Activated CD4-positive, alpha-beta T cell treated with anti-CD3 and anti-CD28 coated beads, Interleukin-2, amount 10 ng/mL, durations not matched to agents 24 days and 14 days (primary cell): ENCODE measurements around the gene AGBL4. TPM values are rescaled to one million over a fixed set of nuclear protein-coding genes. Genes with fewer than 3 reads are reported as not detected.
A peak's percentile ranks its signal among the peaks of the same experiment; 100 is the strongest.

Experiments
- DNase-seq: peaks from one replicate; pipeline ENCODE4 v3.0.0; 2022
- H3K27ac Mint-ChIP-seq: one replicate; pipeline ENCODE4 v1.8.0; 2022; ENCODE audit warnings: mild to moderate bottlenecking, mixed read lengths
- H3K27me3 Mint-ChIP-seq: one replicate; pipeline ENCODE4 v1.8.0; 2022; ENCODE audit warnings: mixed read lengths
- H3K36me3 Mint-ChIP-seq: one replicate; pipeline ENCODE4 v1.8.0; 2022; ENCODE audit warnings: low read depth, mild to moderate bottlenecking, mixed read lengths
- H3K4me1 Mint-ChIP-seq: one replicate; pipeline ENCODE4 v1.8.0; 2021; ENCODE audit warnings: mixed read lengths
- H3K4me3 Mint-ChIP-seq: one replicate; pipeline ENCODE4 v1.8.0; 2022; ENCODE audit warnings: mild to moderate bottlenecking, moderate library complexity, mixed read lengths
- H3K9me3 Mint-ChIP-seq: one replicate; pipeline ENCODE4 v1.8.0; 2021; ENCODE audit warnings: mixed read lengths
- intact Hi-C: fragments of 100-400 bp; cut with micrococcal nuclease; formaldehyde crosslinking; loops from one replicate; pipeline ENCODE4 v1.15.1; 2023
- total RNA-seq: library from RNA; stranded (reverse); gene quantifications from 2 replicates; pipeline ENCODE4 v1.2.3, GENCODE V29; 2022

The AGBL4 gene
- total RNA-seq, 1 donor from 2014 or later: not detected

- no peaks in the 10 kb centered on the region for H3K36me3 Mint-ChIP-seq
- no peak overlapping the region for H3K27ac Mint-ChIP-seq
- intact Hi-C loops: no loop called here
- H3K4me1 Mint-ChIP-seq: no peaks in the 10 kb centered on the region
- peaks cover 7% of the 10 kb centered on the region for H3K27me3 Mint-ChIP-seq
- no peak overlapping the region for H3K4me3 Mint-ChIP-seq
- DNase-seq: no peak
- no peaks in the 10 kb centered on the region for H3K9me3 Mint-ChIP-seq
These were observed 1215.3 kb downstream of the AGBL4 start for GRCh38 chr1:48808496-48808895.

DNA sequence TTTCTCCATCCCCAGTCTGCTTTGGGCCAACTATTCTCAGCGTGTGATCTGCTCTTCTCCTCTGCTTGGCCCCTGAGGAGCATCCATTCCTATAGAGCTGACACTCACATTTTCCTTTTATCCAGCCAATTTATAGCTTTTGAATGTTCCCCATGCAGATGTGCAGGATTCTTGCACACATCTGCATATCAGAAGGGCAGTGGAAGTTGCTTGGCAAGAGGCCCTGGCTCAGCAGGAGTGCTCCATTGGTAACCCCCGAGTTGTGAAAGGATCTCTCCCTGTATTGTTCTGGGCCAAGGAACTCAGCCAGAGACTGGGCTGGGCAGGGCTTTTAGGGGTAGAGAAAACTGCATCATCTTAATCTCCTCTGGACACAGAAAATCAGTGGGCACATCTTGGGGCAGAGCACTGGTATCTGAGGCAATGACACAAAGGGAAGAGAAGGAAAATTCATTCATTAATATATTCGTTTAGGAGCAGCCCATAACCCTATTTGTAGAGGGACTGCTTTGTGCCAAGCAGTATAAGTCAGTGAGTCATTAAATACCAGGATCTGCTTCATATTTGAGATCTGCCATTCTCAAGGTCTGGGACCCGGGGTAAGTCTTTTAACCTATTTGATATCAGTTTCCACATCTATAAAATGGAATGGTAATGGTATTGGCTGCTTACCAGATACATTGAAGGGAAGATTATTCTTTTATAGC, 1216.0 kb downstream of the AGBL4 start:
- no peak overlapping the region for H3K4me3 Mint-ChIP-seq
- no peak for DNase-seq
- intact Hi-C loops: no loop called here
- no peak overlapping the region for H3K27ac Mint-ChIP-seq
- H3K36me3 Mint-ChIP-seq: no peaks in the 10 kb centered on the region
- H3K27me3 Mint-ChIP-seq: peaks cover 7% of the 10 kb centered on the region
- no peaks in the 10 kb centered on the region for H3K9me3 Mint-ChIP-seq
- no peaks in the 10 kb centered on the region for H3K4me1 Mint-ChIP-seq

- H3K9me3 Mint-ChIP-seq: no peaks in the 10 kb centered on the region
- intact Hi-C loops: no loop called here
- H3K36me3 Mint-ChIP-seq: no peaks in the 10 kb centered on the region
- H3K4me1 Mint-ChIP-seq: no peaks in the 10 kb centered on the region
- H3K4me3 Mint-ChIP-seq: no peak overlapping the region
- H3K27ac Mint-ChIP-seq: no peak overlapping the region
- H3K27me3 Mint-ChIP-seq: peaks cover 20% of the 10 kb centered on the region
- no peak for DNase-seq
These were observed 1220.3 kb downstream of the AGBL4 start for GRCh38 chr1:48803474-48803873.

DNA sequence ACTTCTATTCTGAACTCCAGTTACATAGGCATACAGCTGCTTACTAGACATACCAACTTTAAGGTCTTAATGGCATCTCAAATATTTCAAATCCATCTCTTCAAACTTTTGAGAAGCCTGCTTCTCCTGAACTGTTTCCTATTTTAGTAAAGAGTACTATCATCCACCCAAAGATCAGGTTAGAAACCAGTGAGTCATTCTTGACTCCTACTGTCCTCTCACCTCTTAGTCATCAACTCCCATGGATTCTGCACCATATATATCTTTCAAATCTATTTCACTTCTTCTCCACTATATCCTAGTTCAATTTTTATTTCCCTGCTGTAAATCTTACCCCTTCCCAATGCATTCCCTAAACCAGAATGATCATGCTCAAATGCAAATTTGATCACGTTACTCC, 1228.9 kb downstream of the AGBL4 start:
- H3K4me1 Mint-ChIP-seq: peaks cover 24% of the 10 kb centered on the region
- H3K27me3 Mint-ChIP-seq: peaks cover 10% of the 10 kb centered on the region
- intact Hi-C loops: no loop called here
- no peak for DNase-seq
- H3K9me3 Mint-ChIP-seq: peaks cover 8% of the 10 kb centered on the region
- no peak overlapping the region for H3K4me3 Mint-ChIP-seq
- no peak overlapping the region for H3K27ac Mint-ChIP-seq
- H3K36me3 Mint-ChIP-seq: no peaks in the 10 kb centered on the region

- DNase-seq: no peak
- Mint-ChIP-seq H3K27ac (no peak overlapping the region), H3K9me3 (peaks cover 8% of the 10 kb centered on the region), H3K4me3 (no peak overlapping the region), H3K4me1 (peaks cover 28% of the 10 kb centered on the region), H3K27me3 (peaks cover 6% of the 10 kb centered on the region), H3K36me3 (no peaks in the 10 kb centered on the region)
- intact Hi-C loops: no loop called here
These were observed 1229.9 kb downstream of the AGBL4 start for GRCh38 chr1:48793863-48794262.

DNA sequence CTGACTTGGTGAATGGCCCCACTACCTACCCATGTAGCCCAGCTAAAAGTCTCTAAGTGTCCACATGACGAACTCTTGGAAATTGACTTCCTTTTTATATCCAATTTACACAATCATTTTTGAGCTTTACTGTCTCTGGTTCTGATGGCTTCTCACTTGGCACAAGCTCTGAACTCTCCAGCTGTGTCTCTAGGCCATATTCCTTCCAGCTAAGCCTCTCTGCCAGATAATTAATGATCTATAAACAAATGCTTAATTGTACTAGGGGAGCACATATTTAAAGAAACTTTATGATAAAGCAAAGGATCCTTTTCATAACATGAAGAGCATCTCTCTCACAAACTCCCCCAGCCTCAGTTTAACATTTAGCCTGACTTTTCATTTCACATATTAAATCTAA, 1230.8 kb downstream of the AGBL4 start:
- Mint-ChIP-seq H3K27ac (no peak overlapping the region), H3K36me3 (no peaks in the 10 kb centered on the region), H3K4me3 (no peak overlapping the region), H3K4me1 (peaks cover 30% of the 10 kb centered on the region), H3K27me3 (no peaks in the 10 kb centered on the region), H3K9me3 (peaks cover 8% of the 10 kb centered on the region)
- no peak for DNase-seq
- intact Hi-C loops: no loop called here

DNA sequence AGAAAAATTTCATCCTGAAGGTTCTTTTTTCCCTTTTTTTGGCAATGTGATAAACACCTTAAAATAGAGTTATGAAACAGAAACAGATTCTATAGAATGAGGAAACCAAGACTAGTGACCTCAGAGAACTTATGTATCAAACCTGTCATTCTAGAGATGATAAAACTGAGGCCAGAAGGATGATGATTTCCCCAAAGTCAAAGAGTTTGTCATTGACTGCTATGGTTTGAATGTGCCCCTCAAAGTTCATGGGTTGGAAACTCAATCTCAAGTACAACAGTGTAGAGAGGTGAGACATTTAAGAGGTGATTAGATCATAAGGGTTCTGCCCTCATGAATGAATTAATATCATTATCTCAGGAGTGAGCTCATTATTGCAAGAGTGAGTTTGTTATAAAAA, 1233.4 kb downstream of the AGBL4 start:
- DNase-seq: no peak
- Mint-ChIP-seq H3K36me3 (no peaks in the 10 kb centered on the region), H3K4me1 (peaks cover 35% of the 10 kb centered on the region), H3K27me3 (no peaks in the 10 kb centered on the region), H3K27ac (peak overlapping the region; percentile 82), H3K4me3 (no peak overlapping the region), H3K9me3 (peaks cover 8% of the 10 kb centered on the region)
- intact Hi-C loops: no loop called here

DNA sequence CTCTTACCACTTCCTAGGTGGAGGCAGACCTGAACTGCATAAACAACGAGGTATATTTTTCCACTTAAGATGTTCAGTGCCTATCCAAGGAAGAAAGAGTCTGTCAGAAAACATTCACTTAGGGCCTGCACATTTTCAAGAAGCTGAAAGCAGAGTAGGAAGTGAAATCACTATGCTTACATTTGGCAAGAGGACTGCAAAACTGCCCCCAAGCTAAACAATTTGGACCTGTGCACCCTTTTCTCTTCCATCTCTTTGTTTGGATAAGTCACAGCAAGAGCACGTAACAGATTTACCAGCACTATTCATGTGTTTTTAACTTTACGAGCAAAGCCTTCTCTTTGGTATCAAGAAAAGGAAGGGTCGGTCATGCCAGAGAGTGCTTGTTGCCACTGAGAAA, 1233.9 kb downstream of the AGBL4 start:
- intact Hi-C loops: no loop called here
- peak overlapping the region; percentile 82 for H3K27ac Mint-ChIP-seq
- DNase-seq: no peak
- peak overlapping the region; percentile 15 for H3K4me3 Mint-ChIP-seq
- peaks cover 34% of the 10 kb centered on the region for H3K4me1 Mint-ChIP-seq
- no peaks in the 10 kb centered on the region for H3K36me3 Mint-ChIP-seq
- H3K9me3 Mint-ChIP-seq: peaks cover 13% of the 10 kb centered on the region
- H3K27me3 Mint-ChIP-seq: no peaks in the 10 kb centered on the region

- intact Hi-C loops: loop anchor here (1.0 kb wide), 1 partner anchor 10 kb away; the partner anchor contains the start of gene BEND5
- Mint-ChIP-seq H3K27ac (peak overlapping the region; percentile 71), H3K27me3 (no peaks in the 10 kb centered on the region), H3K4me1 (peaks cover 22% of the 10 kb centered on the region), H3K36me3 (no peaks in the 10 kb centered on the region), H3K9me3 (peaks cover 7% of the 10 kb centered on the region), H3K4me3 (no peak overlapping the region)
- no peak for DNase-seq
These were observed 1237.9 kb downstream of the AGBL4 start for GRCh38 chr1:48785869-48786268.

GRCh38 chr1:48784301-48784700, 1239.5 kb downstream of the AGBL4 start:
- Mint-ChIP-seq H3K27ac (no peak overlapping the region), H3K36me3 (no peaks in the 10 kb centered on the region), H3K4me3 (no peak overlapping the region), H3K27me3 (peaks cover 1% of the 10 kb centered on the region), H3K9me3 (peaks cover 7% of the 10 kb centered on the region), H3K4me1 (peaks cover 7% of the 10 kb centered on the region)
- no peak for DNase-seq
- intact Hi-C loops: no loop called here

GRCh38 chr1:48777219-48777895, 1246.4 kb downstream of the AGBL4 start:
- intact Hi-C loops: loop anchor here (5.0 kb wide), 1 partner anchor 40 kb away; no protein-coding TSS in a partner anchor
- Mint-ChIP-seq H3K27ac (peak overlapping the region; percentile 62), H3K27me3 (peaks cover 1% of the 10 kb centered on the region), H3K4me1 (peaks cover 25% of the 10 kb centered on the region), H3K4me3 (peak overlapping the region; percentile 79), H3K36me3 (peaks cover 5% of the 10 kb centered on the region), H3K9me3 (no peaks in the 10 kb centered on the region)
- DNase-seq: no peak

- Mint-ChIP-seq H3K9me3 (no peaks in the 10 kb centered on the region), H3K27ac (peak within 1 kb of the TSS; percentile 80), H3K4me1 (peaks cover 29% of the 10 kb centered on the region), H3K36me3 (peaks cover 11% of the 10 kb centered on the region), H3K4me3 (peak within 1 kb of the TSS; percentile 85), H3K27me3 (peaks cover 1% of the 10 kb centered on the region)
- intact Hi-C loops: loop anchor here (1.0 to 5.0 kb wide), 2 partner anchors 10 to 41 kb away; no protein-coding TSS in a partner anchor
- peak; percentile 87 for DNase-seq
These were observed 1247.1 kb downstream of the AGBL4 start, which contains the start of gene BEND5 for GRCh38 chr1:48776393-48777218. Gene BEND5, minus strand, starts transcription at chr1:48776891. Its CDS starts 60 bp downstream, at chr1:48776831.

GRCh38 chr1:48775831-48776392, 1247.8 kb downstream of the AGBL4 start:
- no peaks in the 10 kb centered on the region for H3K9me3 Mint-ChIP-seq
- H3K36me3 Mint-ChIP-seq: peaks cover 14% of the 10 kb centered on the region
- intact Hi-C loops: loop anchor here (1.0 to 5.0 kb wide), 2 partner anchors 10 to 41 kb away; no protein-coding TSS in a partner anchor
- H3K27me3 Mint-ChIP-seq: peaks cover 1% of the 10 kb centered on the region
- peaks cover 30% of the 10 kb centered on the region for H3K4me1 Mint-ChIP-seq
- H3K4me3 Mint-ChIP-seq: peak overlapping the region; percentile 85
- peak; percentile 61 for DNase-seq
- H3K27ac Mint-ChIP-seq: peak overlapping the region; percentile 80
